GM12878 (cell line): Measurements from ENCODE around the gene REPIN1. TPM values are rescaled to one million over a fixed set of nuclear protein-coding genes. Genes with fewer than 3 reads are reported as not detected.

Experiments
- ATAC-seq: fragments of 200-7000 bp; cut with Tn5 transposase; 3 replicates; pipeline ENCODE4 v1.9.1; 2020; ENCODE audit warnings: mild to moderate bottlenecking, moderate library complexity
- BruUV-seq: library from RNA; stranded (reverse); fragments of 400-500 nt; replicated peaks from 2 replicates; lab custom pipeline; 2021; lab: Mats Ljungman, UMichigan
- CTCF ChIA-PET: fragments of 300-600 bp; sonication (Branson Sonifier 250); formaldehyde crosslinking; extraction: SDS; loops from one replicate; lab custom pipeline; 2021; ENCODE audit warnings: inconsistent platforms; lab: Yijun Ruan, JAX
- POLR2A ChIA-PET: fragments of 350-600 bp; formaldehyde crosslinking; extraction: SDS; loops from one replicate; lab custom pipeline; 2021; ENCODE audit warnings: inconsistent platforms; lab: Charles Lee
- RAD21 ChIA-PET: fragments of 300-600 bp; sonication (Branson Sonifier 250); formaldehyde crosslinking; loops from one replicate; lab custom pipeline; 2023; ENCODE audit warnings: antibody characterized with exemption; ENCODE audit not compliant: unreplicated experiment; lab: Charles Lee
- SMC1A ChIA-PET: fragments of 300-600 bp; sonication (Branson Sonifier 250); formaldehyde crosslinking; loops from one replicate; lab custom pipeline; 2023; ENCODE audit not compliant: unreplicated experiment, uncharacterized antibody; lab: Charles Lee
- DNase-seq: peaks from one replicate; pipeline ENCODE4 v3.0.0-alpha.2; 2011; ENCODE audit warnings: low read depth, low spot score
- FAIRE-seq: peaks from 3 replicates; lab custom pipeline; 2011; peaks lifted over from hg19 to GRCh38; lab: Jason Lieb, UNC
- H2AFZ ChIP-seq: 2 replicates; pipeline ENCODE4 v1.6.0; 2011; ENCODE audit warnings: low read depth, low read length, control low read depth; ENCODE audit not compliant: control insufficient read depth
- H3K27ac ChIP-seq: 2 replicates; pipeline ENCODE4 v1.5.1; 2011; ENCODE audit warnings: control low read depth; ENCODE audit not compliant: control insufficient read depth, insufficient read depth
- H3K27me3 ChIP-seq, 2 experiments: replicated peaks in 1 of 2; 2 replicates each; pipeline versions ENCODE4 v1.6.0 to v1.6.1; 2011; ENCODE audit warnings: low read length in 1 of 2; ENCODE audit not compliant: control insufficient read depth in 2 of 2, insufficient read depth in 2 of 2
- H3K36me3 ChIP-seq, 2 experiments: 2 replicates each; pipeline ENCODE4 v1.5.1; 2011; ENCODE audit warnings: low read length in 1 of 2; ENCODE audit not compliant: control insufficient read depth in 2 of 2, insufficient read depth in 2 of 2
- H3K4me1 ChIP-seq: 2 replicates; pipeline ENCODE4 v1.6.1; 2011; ENCODE audit warnings: mild to moderate bottlenecking, low read length, moderate library complexity, mixed read lengths; ENCODE audit not compliant: control insufficient read depth, insufficient read depth
- H3K4me2 ChIP-seq: 2 replicates; pipeline ENCODE4 v1.6.0; 2011; ENCODE audit warnings: control low read depth; ENCODE audit not compliant: control insufficient read depth, insufficient read depth
- H3K4me3 ChIP-seq: fragments of 200-600 bp; sonication (generic); 2 replicates; pipeline ENCODE4 v1.5.1; 2016
- H3K79me2 ChIP-seq: 2 replicates; pipeline ENCODE4 v1.6.0; 2011; ENCODE audit warnings: low read length; ENCODE audit not compliant: control insufficient read depth, insufficient read depth
- H3K9ac ChIP-seq: 2 replicates; pipeline ENCODE4 v1.8.0; 2011; ENCODE audit warnings: low read length, control low read depth, mixed read lengths; ENCODE audit not compliant: control insufficient read depth, insufficient read depth
- H3K9me3 ChIP-seq: replicated peaks from 3 replicates; pipeline ENCODE4 v1.5.1; 2011; ENCODE audit warnings: mild to moderate bottlenecking, low read length; ENCODE audit not compliant: control insufficient read depth, insufficient read depth
- H4K20me1 ChIP-seq: 2 replicates; pipeline ENCODE4 v1.6.0; 2011; ENCODE audit not compliant: control insufficient read depth, insufficient read depth
- ASH2L ChIP-seq: fragments of 300-600, 200-600 bp; sonication (generic); IDR thresholded peaks from 2 replicates; pipeline ENCODE4 v1.6.1; 2017; ENCODE audit warnings: low read depth, mild to moderate bottlenecking, borderline replicate concordance
- CBFB ChIP-seq: IDR thresholded peaks from 2 replicates; pipeline ENCODE4 v1.6.1; 2016; ENCODE audit warnings: antibody characterized with exemption, low read depth
- CEBPZ ChIP-seq: fragments of 150-350 bp; IDR thresholded peaks from 2 replicates; pipeline ENCODE4 v1.6.1; 2016; ENCODE audit warnings: low read depth, low read length
- IKZF1 ChIP-seq: fragments of 450-650 bp; conservative IDR thresholded peaks from 2 replicates; pipeline ENCODE4 v1.6.1; 2017; ENCODE audit warnings: antibody characterized with exemption, mild to moderate bottlenecking
- IRF5 ChIP-seq: fragments of 450-650 bp; IDR thresholded peaks from 2 replicates; pipeline ENCODE4 v1.6.1; 2017; ENCODE audit warnings: borderline replicate concordance
- NFXL1 ChIP-seq: fragments of 450-650 bp; IDR thresholded peaks from 2 replicates; pipeline ENCODE4 v1.6.1; 2017; ENCODE audit warnings: antibody characterized with exemption, mild to moderate bottlenecking, borderline replicate concordance
- NR2C2 ChIP-seq: IDR thresholded peaks from 2 replicates; pipeline ENCODE4 v1.6.1; 2011; ENCODE audit warnings: borderline replicate concordance, low read depth; ENCODE audit not compliant: control insufficient read depth, insufficient read length
- PAX8 ChIP-seq: fragments of 450-650 bp; IDR thresholded peaks from 2 replicates; pipeline ENCODE4 v1.6.1; 2017; ENCODE audit warnings: mild to moderate bottlenecking, moderate library complexity
- REST ChIP-seq: IDR thresholded peaks from 2 replicates; pipeline ENCODE4 v1.6.1; 2012; ENCODE audit warnings: mild to moderate bottlenecking, low read depth, low read length
- SIN3A ChIP-seq: IDR thresholded peaks from 2 replicates; pipeline ENCODE4 v1.6.1; 2012; ENCODE audit warnings: low read depth, low read length, improper control_type of control experiment
- SMARCA5 ChIP-seq: fragments of 450-650 bp; IDR thresholded peaks from 2 replicates; pipeline ENCODE4 v1.6.1; 2017; ENCODE audit warnings: mild to moderate bottlenecking
- TCF3 ChIP-seq: IDR thresholded peaks from 2 replicates; pipeline ENCODE4 v1.6.1; 2012; ENCODE audit warnings: low read depth, mild to moderate bottlenecking, low read length, borderline replicate concordance; ENCODE audit not compliant: insufficient read depth
- YY1 ChIP-seq: IDR thresholded peaks from 2 replicates; pipeline ENCODE4 v1.6.1; 2011; ENCODE audit warnings: low read depth, mild to moderate bottlenecking, low read length
- ZBTB11 ChIP-seq: fragments of 450-650 bp; formaldehyde crosslinking; IDR thresholded peaks from 2 replicates; pipeline ENCODE4 v1.5.0; 2022; ENCODE audit warnings: mild to moderate bottlenecking, missing genetic modification characterization
- WGBS: methylation state at CpG from one replicate; pipeline ENCODE4 v1.1.6; 2016; ENCODE audit warnings: low lambda C conversion rate; ENCODE audit not compliant: insufficient replicate concordance, insufficient coverage; ENCODE audit errors: missing lambda C conversion rate; 5-methylcytosine and 5-hydroxymethylcytosine counted together
- in situ Hi-C: fragments of 300-500 bp; cut with MboI; formaldehyde crosslinking; loops from 9 replicates; pipeline ENCODE4 v1.14.3; 2018; ENCODE audit warnings: mixed read lengths
- intact Hi-C: fragments of 100-400 bp; cut with micrococcal nuclease; formaldehyde crosslinking; loops from one replicate; pipeline ENCODE4 v1.14.2; 2022; ENCODE audit not compliant: unreplicated experiment
- polyA plus RNA-seq, 11 experiments: library from polyadenylated mRNA; depleted of rRNA in 4 of 11; unstranded in 6 of 11; stranded (reverse) in 5 of 11; fragments of >200 nt; fragmentation: Nextera tagmentation in 4 of 11; fragmentation: Illumina TruSeq in 1 of 11; extraction: Ambion mirVana in 4 of 11; extraction: Trizol in 1 of 11; gene quantifications; 1 replicate in 1 of 11; 2 replicates in 10 of 11; pipeline versions ENCODE4 v1.2.1 to v1.2.3, GENCODE V29; 2011 to 2016; ENCODE audit warnings: inconsistent platforms in 2 of 11, missing spikeins in 2 of 11, low read depth in 1 of 11
- total RNA-seq, 4 experiments: library from RNA; depleted of rRNA in 3 of 4; stranded (reverse); fragments of >200 nt in 3 of 4; fragmentation: Illumina TruSeq in 1 of 4; extraction: Trizol in 1 of 4; gene quantifications; 2 replicates each; pipeline versions ENCODE4 v1.2.1 to v1.2.3, GENCODE V29; 2013 to 2021

REPIN1 gene
- total and polyA plus RNA-seq, 10 of the 15 experiments (the other 5 are each of a cell fraction or from before 2014, with no cell fraction given), result 5.1 to 172 (median 76.9) TPM

GRCh38 chr7:150396851-150397260 lies 28.2 kb downstream of the REPIN1 start:
- no peak for DNase-seq
- H2AFZ ChIP-seq, result no peak overlapping the region
- H3K27me3 ChIP-seq, result no peaks in the 10 kb centered on the region
- no peak for FAIRE-seq
- H3K4me2 ChIP-seq, result no peak overlapping the region
- ChIA-PET RAD21 (no interaction called here), POLR2A (no interaction called here), SMC1A (no interaction called here), CTCF (no interaction called here)
- BruUV-seq, result no TSS peak
- WGBS, result 98% methylated on average over 46 of the region's 48 CpGs
- no peak overlapping the region for H3K27ac ChIP-seq
- H3K4me3 ChIP-seq, result no peak overlapping the region
- H3K36me3 ChIP-seq, result peaks cover 0 to 12% of the 10 kb centered on the region in 2 experiments; a peak in 3 of 4 replicates
- H3K4me1 ChIP-seq, result peaks cover 21% of the 10 kb centered on the region
- no peaks in the 10 kb centered on the region for H3K79me2 ChIP-seq
- H3K9ac ChIP-seq, result no peak overlapping the region
- intact Hi-C loops (no loop called here), in situ Hi-C loops (no loop called here)
- no peaks in the 10 kb centered on the region for H3K9me3 ChIP-seq
- H4K20me1 ChIP-seq, result no peaks in the 10 kb centered on the region; the same call in 1 of the 2 replicates
- ATAC-seq, result no peak
- no peak for TF ChIP-seq ASH2L
- no peak for TF ChIP-seq TCF3
- no peak for TF ChIP-seq ZBTB11 (CRISPR knock-in tag)
- no peak for TF ChIP-seq NFXL1
- no peak for TF ChIP-seq IKZF1
- TF ChIP-seq CBFB, result no peak
- no peak for TF ChIP-seq IRF5
- TF ChIP-seq REST, result no peak
- no peak for TF ChIP-seq PAX8
- no peak for TF ChIP-seq YY1
- no peak for TF ChIP-seq CEBPZ
- TF ChIP-seq SIN3A, result no peak
- TF ChIP-seq NR2C2, result no peak
- TF ChIP-seq SMARCA5, result no peak
